K562 (cell line): Measurements from ENCODE around the gene ANKRD11. TPM values are rescaled to one million over a fixed set of nuclear protein-coding genes. Genes with fewer than 3 reads are reported as not detected.

Source experiments
- HMGXB4 ChIP-seq: sonication (generic); formaldehyde crosslinking; IDR thresholded peaks from 2 replicates; pipeline ENCODE4 v1.8.1; 2023; ENCODE audit warnings: mild to moderate bottlenecking, missing genetic modification reagents
- IRF2 ChIP-seq: sonication (generic); formaldehyde crosslinking; IDR thresholded peaks from 2 replicates; pipeline ENCODE4 v1.8.1; 2022; ENCODE audit warnings: mild to moderate bottlenecking, missing genetic modification reagents
- MTF1 ChIP-seq: fragments of 250-450 bp; sonication (Bioruptor Pico); IDR thresholded peaks from 2 replicates; pipeline ENCODE4 v1.9.0; 2021; ENCODE audit warnings: moderate library complexity, mild to moderate bottlenecking, inconsistent platforms, borderline replicate concordance
- MYNN ChIP-seq, 2 experiments: sonication (generic); formaldehyde crosslinking in 1 of 2; IDR thresholded peaks; 2 replicates each; pipeline versions ENCODE4 v1.5.0 to v1.6.1; 2016 to 2020; ENCODE audit warnings: antibody characterized with exemption in 1 of 2, missing genetic modification reagents in 1 of 2
- NCOA6 ChIP-seq: fragments of 450-650 bp; IDR thresholded peaks from 2 replicates; pipeline ENCODE4 v1.6.1; 2017; ENCODE audit warnings: mild to moderate bottlenecking
- POLR2AphosphoS2 ChIP-seq: IDR thresholded peaks from 2 replicates; pipeline ENCODE4 v1.6.1; 2012; ENCODE audit warnings: low read length, improper control_type of control experiment
- ZNF318 ChIP-seq, 2 experiments: fragments of 450-650 bp; IDR thresholded peaks; 2 replicates each; pipeline ENCODE4 v1.6.1; 2016; ENCODE audit warnings: mild to moderate bottlenecking in 2 of 2, borderline replicate concordance in 1 of 2, low read depth in 1 of 2, moderate library complexity in 1 of 2
- ZNF511 ChIP-seq: sonication (generic); formaldehyde crosslinking; IDR thresholded peaks from 2 replicates; pipeline ENCODE4 v1.8.0; 2022; ENCODE audit warnings: mild to moderate bottlenecking, missing genetic modification reagents
- ZNF561 ChIP-seq: fragments of 450-650 bp; formaldehyde crosslinking; conservative IDR thresholded peaks from 2 replicates; pipeline ENCODE4 v1.4.0; 2020; ENCODE audit warnings: mild to moderate bottlenecking, moderate library complexity
- ZNF695 ChIP-seq: fragments of 450-650 bp; formaldehyde crosslinking; IDR thresholded peaks from 2 replicates; pipeline ENCODE4 v1.4.0; 2020; ENCODE audit warnings: mild to moderate bottlenecking, moderate library complexity
- polyA plus RNA-seq, 8 experiments: library from polyadenylated mRNA; depleted of rRNA in 4 of 8; stranded (reverse) in 5 of 8; unstranded in 3 of 8; fragments of >200 nt; fragmentation: Nextera tagmentation in 2 of 8; fragmentation: Illumina TruSeq in 1 of 8; extraction: Ambion mirVana in 2 of 8; extraction: Trizol in 1 of 8; gene quantifications; 2 replicates each; pipeline versions ENCODE4 v1.2.1 to v1.2.3, GENCODE V29; 2011 to 2014; ENCODE audit warnings: inconsistent platforms in 1 of 8, missing spikeins in 1 of 8
- total RNA-seq, 7 experiments: library from RNA; depleted of rRNA in 6 of 7; stranded (reverse); fragments of >200 nt in 6 of 7; fragmentation: Illumina TruSeq in 2 of 7; extraction: Trizol in 2 of 7; gene quantifications; 2 replicates each; pipeline versions ENCODE4 v1.2.1 to v1.2.3, GENCODE V29; 2011 to 2021; ENCODE audit warnings: low replicate concordance in 1 of 7
- TF ChIP-seq, protein P1 (sequence below): fragments of 250-450 bp; sonication (Bioruptor Pico); IDR thresholded peaks from 2 replicates; pipeline ENCODE4 v1.8.0; 2022; ENCODE audit warnings: moderate library complexity, mild to moderate bottlenecking, inconsistent platforms
- TF ChIP-seq, protein P2 (sequence below): fragments of 250-450 bp; sonication (Bioruptor Pico); IDR thresholded peaks from 2 replicates; pipeline ENCODE4 v1.5.1; 2021; ENCODE audit warnings: mild to moderate bottlenecking

Gene ANKRD11
- total and polyA plus RNA-seq, 9 of the 15 experiments (the other 6 are each of a cell fraction or from before 2014, with no cell fraction given): 4.7 to 126 (median 31.7) TPM

DNA sequence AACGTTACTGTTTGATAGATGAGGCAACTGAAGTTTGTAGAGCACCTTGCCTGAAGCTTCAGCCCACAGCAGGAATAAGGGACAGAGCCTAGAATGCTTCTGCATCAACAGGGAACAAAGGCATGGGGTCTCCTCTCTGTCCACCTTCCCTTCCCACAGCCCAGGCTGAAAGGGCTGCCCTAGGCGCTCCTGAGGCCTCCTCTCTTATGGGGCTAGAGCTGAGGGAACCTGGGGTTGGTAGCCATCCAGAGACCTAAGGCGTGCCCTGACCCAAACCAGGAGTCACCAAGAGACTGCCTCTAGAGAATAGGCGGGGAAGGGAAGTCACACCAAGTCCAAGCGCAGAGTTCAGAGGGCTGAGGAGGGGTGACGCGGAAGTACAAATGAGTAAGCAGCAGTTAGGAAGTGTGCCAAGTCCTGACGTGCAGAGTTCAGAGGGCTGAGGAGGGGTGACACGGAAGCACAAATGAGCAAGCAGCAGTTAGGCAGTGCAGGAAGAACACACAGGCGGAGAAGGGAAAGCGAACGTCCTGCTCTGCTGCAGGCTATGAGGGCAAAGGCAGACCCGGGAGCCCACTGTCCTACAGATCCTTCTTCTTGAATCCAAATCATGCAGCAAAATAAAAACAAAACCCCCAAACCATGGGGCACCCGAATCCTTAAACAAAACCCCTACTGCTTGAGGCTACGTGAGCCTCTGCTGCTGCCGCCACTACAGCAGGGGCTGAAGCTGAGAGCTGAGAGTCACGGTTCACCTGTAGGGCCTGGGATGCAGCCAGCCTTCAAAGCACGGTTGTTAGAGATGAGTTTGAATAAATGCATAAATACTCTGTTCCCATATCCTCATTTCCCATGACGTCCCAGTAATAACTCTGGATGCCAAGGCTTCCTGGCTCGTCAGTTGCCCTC is 15.1 kb upstream of the ANKRD11 start (continued):
- TF ChIP-seq, protein P1, sequence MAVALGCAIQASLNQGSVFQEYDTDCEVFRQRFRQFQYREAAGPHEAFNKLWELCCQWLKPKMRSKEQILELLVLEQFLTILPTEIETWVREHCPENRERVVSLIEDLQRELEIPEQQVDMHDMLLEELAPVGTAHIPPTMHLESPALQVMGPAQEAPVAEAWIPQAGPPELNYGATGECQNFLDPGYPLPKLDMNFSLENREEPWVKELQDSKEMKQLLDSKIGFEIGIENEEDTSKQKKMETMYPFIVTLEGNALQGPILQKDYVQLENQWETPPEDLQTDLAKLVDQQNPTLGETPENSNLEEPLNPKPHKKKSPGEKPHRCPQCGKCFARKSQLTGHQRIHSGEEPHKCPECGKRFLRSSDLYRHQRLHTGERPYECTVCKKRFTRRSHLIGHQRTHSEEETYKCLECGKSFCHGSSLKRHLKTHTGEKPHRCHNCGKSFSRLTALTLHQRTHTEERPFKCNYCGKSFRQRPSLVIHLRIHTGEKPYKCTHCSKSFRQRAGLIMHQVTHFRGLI (CRISPR knock-in tag): no peak
- TF ChIP-seq IRF2 (CRISPR knock-in tag): no peak
- TF ChIP-seq POLR2AphosphoS2: no peak
- TF ChIP-seq MYNN (IDR thresholded peaks at IDR 0.05): peak; percentile 78; the same call in 1 of the 2 replicates
- TF ChIP-seq MYNN (CRISPR knock-in tag; IDR thresholded peaks at IDR 0.05): no peak
- no peak for TF ChIP-seq ZNF695 (CRISPR knock-in tag)
- TF ChIP-seq HMGXB4 (CRISPR knock-in tag): no peak
- TF ChIP-seq, protein P2, sequence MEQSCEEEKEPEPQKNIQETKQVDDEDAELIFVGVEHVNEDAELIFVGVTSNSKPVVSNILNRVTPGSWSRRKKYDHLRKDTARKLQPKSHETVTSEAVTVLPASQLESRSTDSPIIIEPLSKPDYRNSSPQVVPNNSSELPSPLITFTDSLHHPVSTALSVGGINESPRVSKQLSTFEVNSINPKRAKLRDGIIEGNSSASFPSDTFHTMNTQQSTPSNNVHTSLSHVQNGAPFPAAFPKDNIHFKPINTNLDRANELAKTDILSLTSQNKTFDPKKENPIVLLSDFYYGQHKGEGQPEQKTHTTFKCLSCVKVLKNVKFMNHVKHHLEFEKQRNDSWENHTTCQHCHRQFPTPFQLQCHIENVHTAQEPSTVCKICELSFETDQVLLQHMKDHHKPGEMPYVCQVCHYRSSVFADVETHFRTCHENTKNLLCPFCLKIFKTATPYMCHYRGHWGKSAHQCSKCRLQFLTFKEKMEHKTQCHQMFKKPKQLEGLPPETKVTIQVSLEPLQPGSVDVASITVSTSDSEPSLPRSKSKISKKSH: no peak
- TF ChIP-seq ZNF561 (CRISPR knock-in tag): no peak
- TF ChIP-seq NCOA6: no peak
- TF ChIP-seq ZNF511 (CRISPR knock-in tag): no peak
- TF ChIP-seq MTF1 (CRISPR knock-in tag): no peak
- no peak for TF ChIP-seq ZNF318 (IDR thresholded peaks at IDR 0.05; ENCODE audit: borderline replicate concordance in 1 of 2, low read depth in 1 of 2)
